ENCODE data around the gene LITAF. TPM values are rescaled to one million over a fixed set of nuclear protein-coding genes. Genes with fewer than 3 reads are reported as not detected.

LITAF gene
- total and polyA plus RNA-seq, 3 donors from 2014 or later = 9.9 to 31.5 (median 13.6) TPM

DNA sequence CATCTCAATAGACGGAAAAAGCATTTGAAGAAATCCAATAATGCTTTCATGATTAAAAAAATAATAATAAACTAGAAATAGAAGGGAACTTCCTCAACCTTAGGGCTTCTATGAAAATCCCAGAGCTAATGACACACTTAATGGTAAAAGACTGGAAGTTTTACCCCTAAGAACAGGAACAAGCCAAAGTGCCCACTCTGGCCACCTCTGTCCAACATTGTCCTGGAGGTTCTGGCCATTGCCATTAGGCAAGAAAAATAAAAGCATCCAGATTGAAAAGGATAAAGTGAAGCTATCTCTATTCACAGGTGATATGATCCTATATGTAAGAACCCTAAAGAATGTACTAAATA lies 2.5 kb upstream of the LITAF start:
- intact Hi-C loops (cut with DNase I; ENCODE audit: low total_unique reads) = no loop called here

DNA sequence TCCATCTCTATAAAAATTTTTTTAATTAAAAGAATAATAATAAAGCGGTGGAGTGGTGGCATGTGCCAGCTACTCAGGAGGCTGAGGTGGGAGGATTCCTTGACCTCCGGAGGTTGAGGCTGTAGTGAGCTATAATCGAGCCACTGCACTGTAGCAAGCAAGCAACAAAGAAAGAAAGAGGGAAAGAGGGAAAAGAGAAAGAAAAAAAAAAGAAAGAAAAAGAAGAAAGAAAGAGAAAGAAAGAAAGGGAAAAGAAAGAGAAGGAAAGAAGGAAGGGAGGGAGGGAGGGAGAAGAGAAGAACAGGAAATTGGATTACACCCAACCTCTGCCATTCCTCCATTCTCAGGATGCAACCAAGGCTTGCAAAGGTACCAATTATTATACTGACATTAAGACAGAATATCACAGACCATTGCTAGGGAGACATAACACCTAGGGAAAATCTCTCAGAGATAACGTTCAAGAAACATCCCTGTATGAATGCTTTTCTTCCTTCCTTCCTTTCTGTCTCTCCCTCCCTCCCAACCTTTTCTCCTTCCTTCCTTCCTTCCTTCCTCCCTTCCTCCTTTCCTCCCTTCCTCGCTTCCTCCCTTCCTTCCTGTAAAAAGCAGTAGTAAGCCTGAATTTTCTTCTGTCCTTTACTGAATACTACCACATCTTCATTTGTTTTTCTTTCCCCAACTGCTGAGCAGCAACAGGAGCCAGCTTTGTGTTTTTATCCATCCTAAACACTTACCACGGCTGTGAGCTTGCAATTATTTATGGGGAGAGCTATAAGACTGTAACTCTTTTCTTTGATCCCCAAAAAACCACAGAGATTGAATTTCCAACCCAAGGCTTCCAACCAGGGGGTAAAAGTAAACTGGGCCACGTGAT lies 1.8 kb upstream of the LITAF start:
- Histone ChIP-seq H3K4me1 (peaks cover 9% of the 10 kb centered on the region), H3K9me3 (no peaks in the 10 kb centered on the region), H3K36me3 (ENCODE audit: low read depth, missing control alignments) (no peaks in the 10 kb centered on the region), H3K27ac (no peak overlapping the region), H3K27me3 (no peaks in the 10 kb centered on the region), H3K4me3 (no peak overlapping the region)
- DNase-seq = no peak
- 72 to 87% methylated on average over 7 of the region's 7 CpGs for WGBS, 2 donors
- TF ChIP-seq POLR2A (IDR thresholded peaks at IDR 0.05) = no peak
- TF ChIP-seq, protein P1, sequence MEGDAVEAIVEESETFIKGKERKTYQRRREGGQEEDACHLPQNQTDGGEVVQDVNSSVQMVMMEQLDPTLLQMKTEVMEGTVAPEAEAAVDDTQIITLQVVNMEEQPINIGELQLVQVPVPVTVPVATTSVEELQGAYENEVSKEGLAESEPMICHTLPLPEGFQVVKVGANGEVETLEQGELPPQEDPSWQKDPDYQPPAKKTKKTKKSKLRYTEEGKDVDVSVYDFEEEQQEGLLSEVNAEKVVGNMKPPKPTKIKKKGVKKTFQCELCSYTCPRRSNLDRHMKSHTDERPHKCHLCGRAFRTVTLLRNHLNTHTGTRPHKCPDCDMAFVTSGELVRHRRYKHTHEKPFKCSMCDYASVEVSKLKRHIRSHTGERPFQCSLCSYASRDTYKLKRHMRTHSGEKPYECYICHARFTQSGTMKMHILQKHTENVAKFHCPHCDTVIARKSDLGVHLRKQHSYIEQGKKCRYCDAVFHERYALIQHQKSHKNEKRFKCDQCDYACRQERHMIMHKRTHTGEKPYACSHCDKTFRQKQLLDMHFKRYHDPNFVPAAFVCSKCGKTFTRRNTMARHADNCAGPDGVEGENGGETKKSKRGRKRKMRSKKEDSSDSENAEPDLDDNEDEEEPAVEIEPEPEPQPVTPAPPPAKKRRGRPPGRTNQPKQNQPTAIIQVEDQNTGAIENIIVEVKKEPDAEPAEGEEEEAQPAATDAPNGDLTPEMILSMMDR (IDR thresholded peaks at IDR 0.05) = no peak
- intact Hi-C loops (cut with DNase I; ENCODE audit: low total_unique reads) = no loop called here

More for the DNA sequence above, 2.5 kb upstream of the LITAF start:
- TF ChIP-seq POLR2A (IDR thresholded peaks at IDR 0.05) = no peak
- TF ChIP-seq, protein P1 (IDR thresholded peaks at IDR 0.05) = no peak
- H3K9me3 ChIP-seq = no peaks in the 10 kb centered on the region
- H3K4me1 ChIP-seq = peaks cover 9% of the 10 kb centered on the region
- no peaks in the 10 kb centered on the region for H3K27me3 ChIP-seq
- no peak overlapping the region for H3K27ac ChIP-seq
- H3K4me3 ChIP-seq = no peak overlapping the region
- 95 to 100% methylated on average over 1 of the region's 1 CpG for WGBS, 2 donors
- DNase-seq = no peak
- no peaks in the 10 kb centered on the region for H3K36me3 ChIP-seq (ENCODE audit: low read depth, missing control alignments)

DNA sequence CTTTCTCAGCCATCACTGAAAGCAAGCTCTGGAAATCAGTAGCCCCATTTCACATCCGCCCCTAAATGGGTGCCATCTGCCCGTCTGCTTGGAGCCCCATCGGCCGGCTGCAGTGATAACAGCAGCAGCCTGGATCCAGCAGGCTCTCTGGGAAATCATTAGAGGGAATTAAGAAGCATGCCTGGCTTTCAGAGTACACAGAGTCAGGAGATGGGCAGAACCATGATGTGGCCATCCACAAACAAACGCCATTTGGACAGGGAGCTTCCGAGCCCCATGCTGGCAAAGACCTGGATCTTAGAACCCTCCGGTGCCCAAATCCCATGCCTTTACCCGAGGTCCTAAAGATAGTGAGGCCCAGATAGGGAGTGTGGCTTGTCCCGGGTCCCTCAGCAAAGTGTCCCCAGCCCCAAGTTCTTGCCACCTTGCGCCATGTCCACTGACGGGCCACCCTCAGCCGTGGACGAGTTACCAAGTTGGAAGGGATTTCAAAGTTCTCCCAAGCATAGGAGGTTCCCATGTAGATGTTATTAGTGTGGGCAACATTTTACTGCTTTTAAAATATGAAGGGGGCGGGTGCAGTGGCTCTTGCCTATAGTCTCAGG lies 1.0 kb upstream of the LITAF start:
- Histone ChIP-seq H3K27me3 (no peaks in the 10 kb centered on the region), H3K4me1 (peaks cover 12% of the 10 kb centered on the region), H3K4me3 (peak overlapping the region; percentile 76 to 79), H3K27ac (peak overlapping the region; percentile 91 to 93), H3K36me3 (ENCODE audit: low read depth, missing control alignments) (no peaks in the 10 kb centered on the region), H3K9me3 (no peaks in the 10 kb centered on the region)
- WGBS, 2 donors = 65% methylated on average over 9 to 14 of the region's 14 CpGs
- DNase-seq = no peak
- intact Hi-C loops (cut with DNase I; ENCODE audit: low total_unique reads) = no loop called here
- TF ChIP-seq, protein P1 (IDR thresholded peaks at IDR 0.05) = no peak
- TF ChIP-seq POLR2A (IDR thresholded peaks at IDR 0.05) = no peak

DNA sequence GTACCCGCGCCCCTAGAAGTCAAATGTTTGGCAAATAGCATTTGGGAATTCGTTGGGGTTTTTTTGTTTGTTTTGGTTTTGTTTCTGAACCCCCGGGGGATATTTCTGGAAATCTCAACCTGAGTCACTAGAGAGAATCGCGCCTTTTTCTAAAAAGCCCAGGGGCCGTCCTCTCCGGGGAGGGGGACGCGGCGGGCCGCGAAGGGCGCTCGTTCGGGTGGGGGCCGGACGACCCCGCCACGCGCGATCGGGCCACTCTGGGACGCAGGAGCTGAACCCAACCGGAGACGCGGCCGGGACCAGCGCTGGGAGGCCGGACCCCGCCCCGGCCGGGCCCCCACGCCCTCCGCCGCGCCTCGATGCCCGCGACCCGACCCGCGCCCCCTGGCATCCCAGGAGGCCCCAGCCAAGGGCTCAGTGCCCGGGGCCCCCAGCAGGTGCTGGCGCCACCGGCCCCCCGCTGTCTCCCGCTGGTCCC lies 302 bp downstream of the LITAF start:
- WGBS, 2 donors = 0% methylated on average over 4 to 44 of the region's 48 CpGs
- intact Hi-C loops (cut with DNase I; ENCODE audit: low total_unique reads) = no loop called here

More for the DNA sequence above, 302 bp downstream of the LITAF start:
- peaks cover 12% of the 10 kb centered on the region for H3K4me1 ChIP-seq
- no peak for DNase-seq
- no peaks in the 10 kb centered on the region for H3K27me3 ChIP-seq
- H3K9me3 ChIP-seq = no peaks in the 10 kb centered on the region
- TF ChIP-seq, protein P1 (IDR thresholded peaks at IDR 0.05) = no peak
- no peak for TF ChIP-seq POLR2A (IDR thresholded peaks at IDR 0.05)
- peak overlapping the region; percentile 76 to 79 for H3K4me3 ChIP-seq
- peak overlapping the region; percentile 88 to 93 for H3K27ac ChIP-seq
- H3K36me3 ChIP-seq (ENCODE audit: low read depth, missing control alignments) = no peaks in the 10 kb centered on the region

Data from testis (tissue), 3 donors.